CD14-positive monocyte (primary cell): ENCODE data around the gene SOBP. TPM values are rescaled to one million over a fixed set of nuclear protein-coding genes. Genes with fewer than 3 reads are reported as not detected.

Experiments used
- DNase-seq, 3 donors: peaks; one replicate each; pipeline ENCODE4 v3.0.0-alpha.2; 2011 to 2022
- H2AFZ ChIP-seq: 2 replicates; pipeline ENCODE4 v1.6.0; 2012; ENCODE audit warnings: mild to moderate bottlenecking, low read depth, low read length, inconsistent platforms; ENCODE audit not compliant: insufficient read depth, poor library complexity, severe bottlenecking
- H3K27ac ChIP-seq, 2 donors: 1 replicate in 1 of 2; 2 replicates in 1 of 2; pipeline ENCODE4 v1.5.1; 2012 to 2013; ENCODE audit warnings: low read length in 2 of 2, control low read depth in 1 of 2, inconsistent platforms in 1 of 2, low read depth in 1 of 2, mild to moderate bottlenecking in 1 of 2
- H3K27me3 ChIP-seq, 2 donors: one replicate each; pipeline versions ENCODE4 v1.6.0 to v1.6.1; 2011 to 2013; ENCODE audit warnings: low read length in 2 of 2; ENCODE audit not compliant: control insufficient read depth in 2 of 2, insufficient read depth in 2 of 2
- H3K36me3 ChIP-seq, 2 donors: replicated peaks in 1 of 2; 1 replicate in 1 of 2; 2 replicates in 1 of 2; pipeline versions ENCODE4 v1.5.1 to v1.6.1; 2012 to 2013; ENCODE audit warnings: low read length in 2 of 2, control low read depth in 1 of 2, inconsistent platforms in 1 of 2, mild to moderate bottlenecking in 1 of 2; ENCODE audit not compliant: insufficient read depth in 2 of 2, control insufficient read depth in 1 of 2
- H3K4me1 ChIP-seq, 2 donors: 1 replicate in 1 of 2; 2 replicates in 1 of 2; pipeline versions ENCODE4 v1.5.1 to v1.6.1; 2012 to 2013; ENCODE audit warnings: low read length in 2 of 2, control low read depth in 1 of 2, inconsistent platforms in 1 of 2, mild to moderate bottlenecking in 1 of 2, moderate library complexity in 1 of 2; ENCODE audit not compliant: insufficient read depth in 2 of 2, control insufficient read depth in 1 of 2
- H3K4me2 ChIP-seq: replicated peaks from 2 replicates; pipeline ENCODE3; 2012; ENCODE audit warnings: low read length, moderate library complexity, mild to moderate bottlenecking; ENCODE audit not compliant: poor library complexity, severe bottlenecking; ENCODE audit errors: extremely low read depth
- H3K4me3 ChIP-seq, 3 experiments: fragments of 200-600 bp in 1 of 3; sonication (generic) in 1 of 3; replicated peaks in 1 of 3; 1 replicate in 2 of 3; 2 replicates in 1 of 3; pipeline ENCODE4 v1.5.1; 2011 to 2013; ENCODE audit warnings: low read length in 3 of 3, mild to moderate bottlenecking in 3 of 3, control low read depth in 2 of 3, low read depth in 2 of 3, inconsistent platforms in 1 of 3, moderate library complexity in 1 of 3
- H3K79me2 ChIP-seq: 2 replicates; pipeline ENCODE4 v1.6.0; 2012; ENCODE audit warnings: mild to moderate bottlenecking, control low read depth, inconsistent platforms, low read length, moderate library complexity; ENCODE audit not compliant: insufficient read depth
- H3K9ac ChIP-seq: 2 replicates; pipeline ENCODE4 v1.6.0; 2017; ENCODE audit warnings: low read length, mild to moderate bottlenecking; ENCODE audit not compliant: insufficient read depth, poor library complexity, severe bottlenecking
- H3K9me3 ChIP-seq, 2 donors: replicated peaks in 1 of 2; 1 replicate in 1 of 2; 2 replicates in 1 of 2; pipeline versions ENCODE4 v1.5.1 to v1.6.1; 2012 to 2013; ENCODE audit warnings: low read length in 2 of 2, control low read depth in 1 of 2; ENCODE audit not compliant: control insufficient read depth in 1 of 2, insufficient read depth in 1 of 2
- H4K20me1 ChIP-seq: 2 replicates; pipeline ENCODE4 v1.6.0; 2012; ENCODE audit warnings: mild to moderate bottlenecking, low read length, control low read depth, moderate library complexity; ENCODE audit not compliant: insufficient read depth
- H3K27ac Mint-ChIP-seq, 7 donors: one replicate each; pipeline ENCODE4 v1.8.0; 2020; ENCODE audit warnings: mild to moderate bottlenecking in 7 of 7, mixed read lengths in 7 of 7, moderate library complexity in 6 of 7, inconsistent platforms in 2 of 7
- H3K27me3 Mint-ChIP-seq, 3 donors: one replicate each; pipeline ENCODE4 v1.8.0; 2021 to 2022; ENCODE audit warnings: low read depth in 3 of 3, mild to moderate bottlenecking in 3 of 3, mixed read lengths in 3 of 3, moderate library complexity in 3 of 3, inconsistent platforms in 1 of 3
- H3K36me3 Mint-ChIP-seq, 2 donors: one replicate each; pipeline ENCODE4 v1.8.0; 2020; ENCODE audit warnings: mixed read lengths in 2 of 2, inconsistent platforms in 1 of 2, mild to moderate bottlenecking in 1 of 2
- H3K4me1 Mint-ChIP-seq: one replicate; pipeline ENCODE4 v1.8.0; 2020; ENCODE audit warnings: mild to moderate bottlenecking, mixed read lengths
- H3K4me3 Mint-ChIP-seq, 2 donors: one replicate each; pipeline ENCODE4 v1.8.0; 2020; ENCODE audit warnings: mild to moderate bottlenecking in 2 of 2, mixed read lengths in 2 of 2, moderate library complexity in 1 of 2
- H3K9me3 Mint-ChIP-seq, 7 donors: one replicate each; pipeline ENCODE4 v1.8.0; 2020 to 2022; ENCODE audit warnings: mixed read lengths in 7 of 7, mild to moderate bottlenecking in 6 of 7, moderate library complexity in 6 of 7, inconsistent platforms in 2 of 7
- intact Hi-C, 2 donors: fragments of 100-400 bp; cut with micrococcal nuclease; formaldehyde crosslinking; loops; one replicate each; pipeline versions ENCODE4 v1.15.0 to v1.15.1; 2023
- polyA plus RNA-seq, 3 donors: library from polyadenylated mRNA; depleted of rRNA in 1 of 3; unstranded in 2 of 3; stranded (reverse) in 1 of 3; fragments of 300-500 nt in 2 of 3; fragments of >200 nt in 1 of 3; fragmentation: Illumina TruSeq in 2 of 3; gene quantifications; 1 replicate in 2 of 3; 2 replicates in 1 of 3; pipeline ENCODE4 v1.2.3, GENCODE V29; 2012 to 2021
- TF ChIP-seq, protein P1 (sequence below): fragments of 200-600 bp; IDR thresholded peaks from one replicate; pipeline ENCODE4 v1.8.0; 2022; ENCODE audit warnings: antibody characterized with exemption, mild to moderate bottlenecking

The SOBP gene
- polyA plus RNA-seq, 3 donors = not detected

DNA sequence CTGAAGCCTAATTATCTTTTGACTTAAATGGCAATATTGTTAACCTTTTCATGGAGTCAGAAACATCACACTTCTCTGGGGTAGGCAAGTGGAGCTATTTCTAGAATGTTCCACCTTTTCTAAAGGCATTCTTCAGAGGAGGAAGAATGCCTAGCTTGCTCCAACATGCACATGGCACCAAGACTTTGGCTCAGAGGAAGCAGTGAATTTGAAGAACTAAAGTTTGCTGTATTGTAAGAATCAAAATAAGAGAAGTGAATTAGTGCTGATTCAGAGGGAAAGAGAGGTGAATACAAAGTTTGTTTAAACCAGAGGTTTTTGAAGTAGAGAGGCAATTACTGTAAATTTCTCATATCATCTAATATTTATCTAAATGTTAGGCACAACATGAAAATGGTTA is 92.2 kb downstream of the SOBP start:
- H3K27me3 Mint-ChIP-seq = peaks cover 0 to 12% (median 2%) of the 10 kb centered on the region in 3 donors
- Histone ChIP-seq H4K20me1 (no peaks in the 10 kb centered on the region), H3K9ac (no peak overlapping the region), H3K27ac (no peak overlapping the region), H3K9me3 (no peaks in the 10 kb centered on the region), H3K4me1 (no peaks in the 10 kb centered on the region), H3K36me3 (no peaks in the 10 kb centered on the region), H3K79me2 (no peaks in the 10 kb centered on the region), H3K4me2 (no peak overlapping the region), H3K4me3 (no peak overlapping the region), H2AFZ (no peak overlapping the region), H3K27me3 (no peaks in the 10 kb centered on the region)
- H3K27ac Mint-ChIP-seq = no peak overlapping the region
- H3K4me1 Mint-ChIP-seq = peaks cover 1% of the 10 kb centered on the region
- TF ChIP-seq, protein P1, sequence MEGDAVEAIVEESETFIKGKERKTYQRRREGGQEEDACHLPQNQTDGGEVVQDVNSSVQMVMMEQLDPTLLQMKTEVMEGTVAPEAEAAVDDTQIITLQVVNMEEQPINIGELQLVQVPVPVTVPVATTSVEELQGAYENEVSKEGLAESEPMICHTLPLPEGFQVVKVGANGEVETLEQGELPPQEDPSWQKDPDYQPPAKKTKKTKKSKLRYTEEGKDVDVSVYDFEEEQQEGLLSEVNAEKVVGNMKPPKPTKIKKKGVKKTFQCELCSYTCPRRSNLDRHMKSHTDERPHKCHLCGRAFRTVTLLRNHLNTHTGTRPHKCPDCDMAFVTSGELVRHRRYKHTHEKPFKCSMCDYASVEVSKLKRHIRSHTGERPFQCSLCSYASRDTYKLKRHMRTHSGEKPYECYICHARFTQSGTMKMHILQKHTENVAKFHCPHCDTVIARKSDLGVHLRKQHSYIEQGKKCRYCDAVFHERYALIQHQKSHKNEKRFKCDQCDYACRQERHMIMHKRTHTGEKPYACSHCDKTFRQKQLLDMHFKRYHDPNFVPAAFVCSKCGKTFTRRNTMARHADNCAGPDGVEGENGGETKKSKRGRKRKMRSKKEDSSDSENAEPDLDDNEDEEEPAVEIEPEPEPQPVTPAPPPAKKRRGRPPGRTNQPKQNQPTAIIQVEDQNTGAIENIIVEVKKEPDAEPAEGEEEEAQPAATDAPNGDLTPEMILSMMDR = no peak
- intact Hi-C loops = no loop called here
- DNase-seq = no peak
- H3K4me3 Mint-ChIP-seq = no peak overlapping the region
- H3K36me3 Mint-ChIP-seq = no peaks in the 10 kb centered on the region
- H3K9me3 Mint-ChIP-seq = no peaks in the 10 kb centered on the region

DNA sequence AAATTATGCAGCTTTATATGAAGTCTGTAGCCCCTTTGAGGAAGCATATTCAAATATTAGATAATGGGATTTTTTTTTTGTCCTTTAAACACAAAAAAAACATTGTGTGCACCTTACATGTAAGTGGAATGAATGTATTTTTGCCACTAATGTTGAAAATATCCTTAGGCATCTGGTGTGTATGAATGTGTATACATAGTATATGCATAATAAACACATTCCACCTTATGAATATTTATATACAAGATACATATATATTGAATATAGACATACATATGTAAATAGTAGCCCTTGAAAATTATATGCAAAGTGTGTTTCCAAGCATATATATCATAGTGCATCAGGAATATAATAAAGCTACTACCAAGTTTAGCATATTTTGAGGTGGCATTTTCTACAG is 94.8 kb downstream of the SOBP start:
- H3K27me3 ChIP-seq = peaks cover 0 to 2% of the 10 kb centered on the region in 2 donors
- H3K9ac ChIP-seq = no peak overlapping the region
- H2AFZ ChIP-seq = no peak overlapping the region
- peaks cover 1% of the 10 kb centered on the region for H3K4me1 Mint-ChIP-seq
- TF ChIP-seq, protein P1 = no peak
- H3K79me2 ChIP-seq = no peaks in the 10 kb centered on the region
- no peaks in the 10 kb centered on the region for H3K9me3 ChIP-seq
- H3K4me3 Mint-ChIP-seq = no peak overlapping the region
- intact Hi-C loops = no loop called here
- H3K36me3 Mint-ChIP-seq = no peaks in the 10 kb centered on the region
- H3K36me3 ChIP-seq = no peaks in the 10 kb centered on the region
- H3K27ac ChIP-seq = no peak overlapping the region
- no peak overlapping the region for H3K27ac Mint-ChIP-seq
- H3K4me3 ChIP-seq = no peak overlapping the region
- DNase-seq = no peak
- H3K4me2 ChIP-seq = no peak overlapping the region
- H3K4me1 ChIP-seq = no peaks in the 10 kb centered on the region
- no peaks in the 10 kb centered on the region for H3K9me3 Mint-ChIP-seq
- H4K20me1 ChIP-seq = no peaks in the 10 kb centered on the region
- peaks cover 2 to 19% (median 4%) of the 10 kb centered on the region in 3 donors for H3K27me3 Mint-ChIP-seq
